Neuron (in vitro differentiated cells): ENCODE data around the gene DENND1A.
A peak's percentile ranks its signal among the peaks of the same experiment; 100 is the strongest.

Experiments
- H2AFZ ChIP-seq: one replicate; pipeline ENCODE4 v1.6.1; 2013; ENCODE audit warnings: low read depth, mild to moderate bottlenecking, inconsistent platforms, low read length, moderate library complexity
- H3K27me3 ChIP-seq: one replicate; pipeline ENCODE4 v1.6.1; 2013; ENCODE audit warnings: low read length; ENCODE audit not compliant: insufficient read depth
- H3K36me3 ChIP-seq: one replicate; pipeline ENCODE4 v1.6.1; 2013; ENCODE audit warnings: low read length; ENCODE audit not compliant: insufficient read depth
- H3K4me1 ChIP-seq: one replicate; pipeline ENCODE4 v1.6.1; 2013; ENCODE audit warnings: low read length; ENCODE audit not compliant: insufficient read depth
- H3K4me3 ChIP-seq: 2 replicates; pipeline ENCODE4 v1.5.1; 2013; ENCODE audit warnings: mild to moderate bottlenecking, low read length, moderate library complexity
- H3K9me3 ChIP-seq: one replicate; pipeline ENCODE4 v1.6.1; 2013; ENCODE audit warnings: low read length

The DENND1A gene

GRCh38 chr9:123798195-123798594, 131.7 kb downstream of the DENND1A start:
- no peak overlapping the region for H3K4me3 ChIP-seq
- H3K4me1 ChIP-seq: no peaks in the 10 kb centered on the region
- H3K9me3 ChIP-seq: no peaks in the 10 kb centered on the region
- no peaks in the 10 kb centered on the region for H3K36me3 ChIP-seq
- H3K27me3 ChIP-seq: no peaks in the 10 kb centered on the region
- H2AFZ ChIP-seq: no peak overlapping the region

DNA sequence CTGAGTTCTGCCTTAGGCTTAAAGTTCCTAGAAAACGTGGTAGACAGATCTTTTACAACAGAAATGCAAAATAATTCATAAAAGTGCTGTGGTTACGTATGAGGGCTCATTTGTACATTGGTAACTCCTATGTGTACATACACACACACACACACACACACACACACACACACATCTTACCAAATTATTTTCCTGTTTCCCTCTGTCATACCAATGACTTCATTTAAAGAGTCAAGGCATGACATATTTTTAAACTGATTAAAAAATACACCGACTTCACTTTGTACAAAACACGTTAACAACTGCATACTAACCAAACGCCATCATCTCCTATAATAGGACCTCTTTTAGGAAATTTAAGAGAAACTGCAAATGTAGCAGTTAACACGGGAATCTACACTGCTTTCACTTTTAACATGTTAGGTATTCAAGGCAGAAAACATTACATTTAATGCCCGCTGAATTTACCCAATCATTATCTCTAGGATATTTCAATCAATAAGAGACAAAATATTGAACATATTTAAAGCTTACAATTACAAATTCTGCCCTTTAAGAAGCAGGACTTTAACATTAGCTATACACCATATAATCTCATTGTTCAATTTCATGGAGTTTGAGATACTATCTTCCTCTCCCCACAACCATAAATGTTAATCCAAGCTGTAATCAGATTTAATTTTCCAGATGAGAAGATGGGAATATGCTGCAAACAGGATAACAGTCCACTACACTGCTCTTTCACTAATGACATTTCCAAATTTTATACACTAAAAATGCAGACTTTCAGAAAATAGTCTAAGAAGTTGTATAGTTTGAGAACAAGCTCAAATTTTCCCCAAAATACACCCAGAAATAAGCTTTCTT, 133.1 kb downstream of the DENND1A start:
- H3K4me1 ChIP-seq: no peaks in the 10 kb centered on the region
- H2AFZ ChIP-seq: no peak overlapping the region
- no peak overlapping the region for H3K4me3 ChIP-seq

GRCh38 chr9:123796094-123796493, 133.8 kb downstream of the DENND1A start:
- no peak overlapping the region for H2AFZ ChIP-seq
- H3K27me3 ChIP-seq: no peaks in the 10 kb centered on the region
- no peaks in the 10 kb centered on the region for H3K4me1 ChIP-seq
- no peak overlapping the region for H3K4me3 ChIP-seq
- no peaks in the 10 kb centered on the region for H3K36me3 ChIP-seq
- H3K9me3 ChIP-seq: no peaks in the 10 kb centered on the region

More for the DNA sequence above, 133.1 kb downstream of the DENND1A start:
- Histone ChIP-seq H3K27me3 (no peaks in the 10 kb centered on the region), H3K36me3 (no peaks in the 10 kb centered on the region), H3K9me3 (no peaks in the 10 kb centered on the region)

GRCh38 chr9:123795336-123795735, 134.6 kb downstream of the DENND1A start:
- Histone ChIP-seq H3K36me3 (no peaks in the 10 kb centered on the region), H3K4me3 (no peak overlapping the region), H3K4me1 (no peaks in the 10 kb centered on the region), H3K9me3 (no peaks in the 10 kb centered on the region), H2AFZ (no peak overlapping the region), H3K27me3 (no peaks in the 10 kb centered on the region)

- Histone ChIP-seq H3K9me3 (no peaks in the 10 kb centered on the region), H3K27me3 (no peaks in the 10 kb centered on the region), H2AFZ (no peak overlapping the region), H3K4me1 (peaks cover 12% of the 10 kb centered on the region), H3K4me3 (no peak overlapping the region), H3K36me3 (no peaks in the 10 kb centered on the region)
Measured at GRCh38 chr9:123792501-123792900, 137.4 kb downstream of the DENND1A start.

- Histone ChIP-seq H2AFZ (peak overlapping the region; percentile 5), H3K4me1 (peaks cover 12% of the 10 kb centered on the region), H3K36me3 (no peaks in the 10 kb centered on the region)
Measured at GRCh38 chr9:123789554-123790292, 140.2 kb downstream of the DENND1A start.

DNA sequence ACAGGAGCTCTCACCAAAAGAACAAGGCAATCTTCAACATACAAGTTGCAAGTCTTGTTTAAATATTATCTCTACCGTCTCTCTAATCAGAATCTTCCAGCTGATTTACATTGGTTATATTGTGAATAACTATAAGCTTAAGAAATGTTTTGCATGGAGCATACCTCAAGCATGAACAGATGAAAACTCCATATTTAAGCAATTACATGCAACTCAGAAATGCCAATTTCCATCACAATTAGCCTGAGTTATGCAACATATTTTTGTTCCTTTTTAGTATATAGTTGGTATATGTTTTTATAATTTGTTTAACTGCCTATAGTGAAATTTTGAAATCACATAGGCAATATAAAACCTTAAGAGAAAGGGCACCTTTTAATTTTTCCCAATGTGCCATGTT, 142.5 kb downstream of the DENND1A start:
- Histone ChIP-seq H3K9me3 (no peaks in the 10 kb centered on the region), H3K36me3 (no peaks in the 10 kb centered on the region), H3K27me3 (no peaks in the 10 kb centered on the region), H2AFZ (no peak overlapping the region), H3K4me1 (peaks cover 12% of the 10 kb centered on the region), H3K4me3 (no peak overlapping the region)

More at GRCh38 chr9:123789554-123790292, 140.2 kb downstream of the DENND1A start:
- Histone ChIP-seq H3K27me3 (no peaks in the 10 kb centered on the region), H3K9me3 (no peaks in the 10 kb centered on the region), H3K4me3 (no peak overlapping the region)

GRCh38 chr9:123784518-123784917, 145.4 kb downstream of the DENND1A start:
- H3K4me1 ChIP-seq: peaks cover 7% of the 10 kb centered on the region
- H3K27me3 ChIP-seq: no peaks in the 10 kb centered on the region
- no peak overlapping the region for H3K4me3 ChIP-seq
- no peaks in the 10 kb centered on the region for H3K36me3 ChIP-seq
- no peak overlapping the region for H2AFZ ChIP-seq
- no peaks in the 10 kb centered on the region for H3K9me3 ChIP-seq

DNA sequence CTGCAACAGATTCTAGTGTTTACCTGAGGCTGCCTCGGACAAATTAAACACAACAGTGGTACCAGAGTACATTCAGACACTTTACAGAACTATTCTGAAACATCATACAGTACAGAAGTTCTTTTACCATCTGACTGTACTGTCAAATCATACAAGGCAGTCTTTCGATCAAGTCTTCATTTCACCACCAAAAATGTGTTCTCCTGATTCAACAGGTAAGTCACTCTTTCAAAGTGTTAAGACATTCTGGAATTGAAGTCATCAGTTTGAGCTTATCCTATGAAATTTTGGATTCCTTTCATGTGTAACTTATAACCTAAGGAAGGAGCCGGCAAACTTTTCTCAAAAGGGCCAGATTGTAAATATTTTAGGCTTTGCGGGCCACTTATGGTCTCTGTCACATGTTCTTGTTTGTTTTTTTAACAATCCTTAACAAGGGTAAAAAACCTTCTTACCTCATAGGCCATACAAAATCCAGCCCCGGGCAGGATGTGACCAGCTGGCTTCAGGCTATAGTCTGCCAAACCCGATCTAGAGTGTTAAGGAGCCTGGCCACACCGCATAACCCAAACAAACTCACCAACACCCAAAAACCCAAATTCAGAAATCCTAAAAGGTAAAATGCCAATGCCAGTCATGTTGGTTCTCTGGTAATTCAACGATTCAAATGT, 151.6 kb downstream of the DENND1A start:
- Histone ChIP-seq H3K4me1 (peaks cover 29% of the 10 kb centered on the region), H2AFZ (no peak overlapping the region), H3K27me3 (no peaks in the 10 kb centered on the region), H3K36me3 (no peaks in the 10 kb centered on the region), H3K9me3 (no peaks in the 10 kb centered on the region), H3K4me3 (no peak overlapping the region)

DNA sequence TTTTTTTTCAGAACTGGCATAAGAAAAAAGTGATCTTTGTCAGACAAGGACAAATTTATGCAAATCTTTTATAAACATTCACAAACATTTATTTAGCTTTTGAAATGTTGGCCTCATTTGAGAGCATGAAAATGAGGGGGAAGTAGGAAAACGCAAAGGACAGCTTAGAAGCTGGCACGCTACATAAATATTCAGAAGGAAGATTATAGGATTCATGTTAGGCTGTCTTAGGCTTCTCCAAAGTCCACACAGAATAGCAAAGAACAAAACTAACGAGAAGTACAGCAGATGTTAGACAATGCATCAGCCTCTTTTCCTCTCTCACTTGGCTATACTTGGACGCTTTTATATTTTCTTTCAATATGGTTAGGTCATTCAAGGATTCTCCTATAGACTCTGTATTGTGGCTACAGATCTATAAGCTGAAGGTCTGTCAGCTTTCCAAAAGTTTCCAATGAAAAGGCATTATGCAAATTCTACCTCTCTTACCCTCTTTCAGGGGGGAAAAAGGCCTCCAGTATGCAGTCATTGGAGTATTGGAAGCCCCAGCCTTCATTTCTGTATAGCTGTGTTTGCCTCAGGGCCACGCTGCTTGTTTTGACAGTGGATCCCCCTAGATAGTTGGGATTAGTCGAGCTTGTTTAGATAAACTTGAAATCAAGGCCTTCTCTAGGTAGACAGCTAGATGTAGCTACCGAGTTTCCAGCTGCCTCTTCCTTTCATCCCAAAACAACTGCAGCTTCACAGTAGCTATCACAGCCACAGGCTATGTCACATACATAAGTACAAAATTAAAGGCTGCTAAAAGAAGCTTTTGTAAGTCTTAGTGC, 153.0 kb downstream of the DENND1A start:
- no peaks in the 10 kb centered on the region for H3K9me3 ChIP-seq
- peaks cover 29% of the 10 kb centered on the region for H3K4me1 ChIP-seq

GRCh38 chr9:123775289-123776284, 154.3 kb downstream of the DENND1A start:
- Histone ChIP-seq H3K36me3 (no peaks in the 10 kb centered on the region), H3K27me3 (no peaks in the 10 kb centered on the region), H3K4me3 (no peak overlapping the region), H3K9me3 (no peaks in the 10 kb centered on the region), H2AFZ (no peak overlapping the region), H3K4me1 (peaks cover 29% of the 10 kb centered on the region)

More for the DNA sequence above, 153.0 kb downstream of the DENND1A start:
- Histone ChIP-seq H3K27me3 (no peaks in the 10 kb centered on the region), H2AFZ (no peak overlapping the region), H3K36me3 (no peaks in the 10 kb centered on the region), H3K4me3 (no peak overlapping the region)
